GM21786 (cell line): ENCODE measurements around the gene SMIM21.

ENCODE experiments used
- ATAC-seq: cut with Tn5 transposase; IDR thresholded peaks from one replicate; pipeline ENCODE4 v1.9.1; 2021; ENCODE audit not compliant: unreplicated experiment

SMIM21 gene

DNA sequence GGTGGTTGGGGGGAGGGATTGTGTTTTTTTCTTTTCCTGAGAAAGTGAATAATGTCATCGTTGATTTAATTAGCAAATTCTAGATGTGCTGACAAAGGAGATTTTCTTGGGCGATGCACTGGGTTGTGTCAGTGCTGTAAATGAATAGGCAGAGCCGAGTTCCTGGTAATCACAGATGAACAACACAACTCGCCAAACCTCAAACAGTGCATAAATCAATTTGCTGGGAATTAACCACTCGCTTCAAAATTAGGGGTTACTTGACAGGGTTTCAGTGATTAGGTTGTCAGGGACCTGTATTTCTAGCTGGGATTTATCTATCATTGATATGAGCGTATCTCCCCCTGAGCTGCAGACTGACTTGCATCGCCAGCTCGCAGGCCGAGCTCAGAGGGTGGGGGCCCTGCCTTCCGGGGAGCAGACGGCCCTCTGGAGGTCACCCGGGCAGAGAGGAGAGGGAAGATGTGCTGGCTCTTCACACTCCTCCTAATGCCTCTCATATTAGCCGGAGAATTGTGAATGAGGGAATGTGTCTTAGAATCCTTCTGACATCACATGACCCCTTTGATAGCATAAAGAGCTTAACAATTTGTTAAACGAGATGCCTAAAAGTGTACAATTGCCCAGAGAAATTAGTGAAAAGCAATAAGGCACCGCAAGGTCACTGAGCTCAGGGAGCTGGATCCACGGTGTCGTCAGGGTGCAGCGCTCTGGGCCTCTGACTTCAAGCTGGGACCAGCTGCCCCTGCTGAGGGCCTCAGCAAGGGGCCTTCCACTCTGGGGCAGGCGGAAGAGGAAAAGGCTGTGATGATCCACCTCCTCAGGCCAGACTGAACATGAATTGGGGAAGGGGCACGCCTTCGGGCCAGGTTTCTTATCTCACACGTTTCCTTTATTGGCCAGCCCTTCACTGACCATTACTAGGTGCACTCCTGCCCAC lies 48.9 kb downstream of the SMIM21 start:
- ATAC-seq, result no peak

DNA sequence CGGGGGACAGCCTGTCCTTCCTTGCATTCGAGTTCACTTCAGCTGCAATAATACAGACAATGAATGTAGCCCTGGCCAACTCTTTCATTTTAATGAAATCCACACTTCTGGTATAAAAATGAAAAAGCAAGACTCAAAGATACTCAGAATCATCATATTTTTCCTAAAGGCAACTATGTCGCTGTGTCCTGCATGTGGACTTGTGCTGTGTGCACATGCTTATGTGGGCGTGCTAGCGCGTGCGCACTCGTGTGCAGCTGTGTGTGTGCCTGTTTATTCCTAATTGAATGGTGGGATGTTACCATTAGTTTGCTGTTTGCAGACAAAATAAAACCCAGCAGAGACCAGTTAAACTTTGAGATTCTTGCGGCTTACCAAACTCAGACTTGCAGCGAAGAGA lies 49.6 kb downstream of the SMIM21 start:
- ATAC-seq, result no peak

DNA sequence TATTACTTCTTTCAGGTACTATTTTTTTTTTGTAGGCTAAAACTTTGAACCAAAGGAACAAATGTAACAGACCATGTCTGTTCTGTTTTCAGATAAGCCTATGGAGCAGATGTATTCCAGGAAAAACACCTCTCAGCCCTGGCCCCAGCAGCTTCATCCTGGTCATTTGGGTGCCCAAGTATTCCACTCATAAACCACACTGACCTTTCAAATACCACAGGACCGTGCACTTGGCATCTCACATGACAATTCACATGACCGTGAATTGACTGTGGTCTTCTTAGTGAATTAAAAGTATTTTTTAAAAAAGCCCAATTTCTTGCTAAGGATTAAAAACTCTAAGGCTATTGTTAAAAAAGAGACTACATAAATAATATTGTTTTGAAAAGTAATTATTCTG lies 50.2 kb downstream of the SMIM21 start:
- ATAC-seq, result no peak

DNA sequence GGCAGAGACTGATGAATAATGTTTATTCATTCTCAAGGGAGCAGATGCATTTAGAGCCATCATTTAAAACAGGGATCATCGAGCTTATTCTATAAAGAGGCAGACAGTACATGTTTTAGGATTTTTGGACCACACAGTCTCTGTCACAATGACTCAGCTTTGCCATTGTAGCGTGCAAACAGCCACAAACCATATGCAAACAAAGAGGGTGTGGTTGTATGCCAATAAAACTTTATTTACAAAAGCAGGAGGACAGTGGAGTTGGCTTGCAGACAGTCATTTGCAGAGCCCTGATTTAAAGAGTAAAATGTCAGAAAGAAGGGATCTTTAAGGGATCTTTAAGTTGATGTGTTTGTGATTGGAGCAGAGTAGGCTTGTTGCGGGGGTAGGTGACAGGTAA lies 51.5 kb downstream of the SMIM21 start:
- ATAC-seq, result no peak

DNA sequence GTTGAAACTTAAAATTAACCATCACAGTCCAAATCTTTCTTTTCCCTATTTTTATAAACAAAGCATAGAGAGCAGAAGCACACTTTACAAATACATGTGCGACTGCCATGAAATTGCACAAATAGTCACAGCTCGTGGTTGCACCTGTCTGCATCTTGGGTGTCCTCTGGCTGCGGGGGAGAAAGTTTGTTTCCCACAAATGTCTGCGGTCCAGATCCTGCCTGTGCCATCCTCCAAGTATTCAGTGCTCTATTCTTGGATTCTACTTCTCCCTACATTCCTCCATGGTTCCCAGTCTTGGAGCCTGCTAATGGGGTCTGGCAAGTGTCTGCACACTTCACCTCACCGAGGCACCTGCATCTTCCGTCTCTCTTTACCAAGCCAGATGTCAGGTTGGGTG lies 52.2 kb downstream of the SMIM21 start:
- ATAC-seq, result no peak

DNA sequence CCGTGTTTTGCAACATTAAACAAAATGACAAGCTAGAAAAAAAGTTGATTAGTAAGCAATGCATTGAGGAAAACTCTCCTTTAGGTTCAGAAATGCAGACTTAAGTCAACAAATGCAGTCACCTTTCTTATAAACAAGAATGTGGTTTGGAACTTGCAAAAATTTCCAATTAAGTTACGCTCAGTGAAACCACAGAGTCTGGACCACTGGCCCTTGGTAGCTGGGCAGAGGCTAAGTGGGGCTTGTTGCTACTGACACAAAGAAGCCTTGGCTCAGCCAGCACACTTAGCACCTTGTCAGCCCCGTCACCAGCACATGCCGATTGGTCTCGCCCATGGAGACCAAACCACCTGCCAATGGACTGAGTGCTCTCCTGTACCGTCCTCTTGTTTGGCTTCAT lies 53.0 kb downstream of the SMIM21 start:
- ATAC-seq, result no peak

DNA sequence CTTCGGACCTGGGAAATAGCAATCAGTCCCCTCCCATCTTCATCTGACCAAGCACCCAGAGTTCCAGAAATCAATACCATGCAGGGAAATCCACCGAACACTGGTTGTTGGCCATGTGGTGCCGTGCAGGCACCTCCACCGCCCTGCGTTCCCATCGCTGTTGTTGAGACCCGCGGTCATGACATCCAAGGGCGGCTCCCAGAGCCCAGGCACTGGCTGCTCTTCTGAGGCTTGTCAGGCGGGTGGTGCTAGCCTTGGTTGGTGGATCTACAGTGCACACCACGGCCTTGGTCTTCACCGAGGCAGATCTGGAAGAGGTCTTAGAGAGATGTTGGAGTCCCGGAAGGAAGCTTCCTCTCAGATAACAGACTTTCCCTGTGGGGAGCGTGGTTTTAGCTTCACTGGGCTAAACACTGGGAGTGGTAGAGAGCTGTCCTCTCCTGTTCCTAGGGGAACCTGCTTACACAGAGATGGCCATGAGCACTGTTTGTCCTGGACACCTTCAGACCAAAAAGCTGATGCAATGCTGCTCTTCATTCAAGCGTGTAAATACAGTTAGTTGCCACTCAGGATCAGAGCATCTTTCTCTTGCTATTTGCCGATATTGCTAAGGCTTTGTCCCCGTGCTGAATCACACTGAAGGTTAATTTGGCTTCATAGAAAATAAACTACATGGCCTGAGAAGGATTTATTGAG lies 58.3 kb downstream of the SMIM21 start:
- ATAC-seq, result no peak

DNA sequence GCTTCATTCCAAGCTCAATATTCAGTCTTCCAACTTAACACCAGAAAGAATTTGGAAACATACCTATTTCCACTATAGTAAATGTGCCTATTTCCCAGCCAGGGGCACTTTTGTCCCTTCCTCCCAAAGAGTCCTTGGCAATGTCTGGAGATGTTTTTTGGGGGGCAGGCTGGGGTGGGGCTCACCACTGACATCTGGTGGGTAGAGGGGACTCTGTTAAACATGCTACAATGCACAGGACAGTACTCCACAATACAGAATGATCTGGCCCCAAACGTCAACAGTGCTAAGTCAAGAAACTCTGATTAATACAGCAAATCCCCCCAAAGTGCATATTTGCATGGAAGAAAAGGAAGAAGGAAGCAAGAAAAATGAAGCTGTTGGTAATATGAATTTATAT lies 61.7 kb downstream of the SMIM21 start:
- no peak for ATAC-seq

DNA sequence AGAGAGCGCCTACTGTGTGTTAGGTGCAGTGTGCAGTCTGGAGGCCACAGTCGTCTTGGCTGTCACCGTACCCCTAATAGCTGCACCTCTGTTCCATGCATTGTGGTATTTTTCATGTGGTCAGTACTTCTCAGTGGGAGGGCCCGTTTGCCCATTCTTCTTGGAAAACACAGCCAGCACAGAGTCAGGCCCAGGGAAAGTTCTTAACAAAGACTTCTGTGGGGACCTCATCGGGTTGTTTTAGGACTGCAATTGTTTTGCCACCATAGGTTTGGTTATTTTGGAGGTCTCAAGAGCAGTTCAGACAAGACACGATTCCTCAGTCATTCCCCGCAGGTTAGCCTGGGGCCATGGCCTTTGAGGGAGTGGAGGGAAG lies 62.3 kb downstream of the SMIM21 start:
- ATAC-seq, result no peak

DNA sequence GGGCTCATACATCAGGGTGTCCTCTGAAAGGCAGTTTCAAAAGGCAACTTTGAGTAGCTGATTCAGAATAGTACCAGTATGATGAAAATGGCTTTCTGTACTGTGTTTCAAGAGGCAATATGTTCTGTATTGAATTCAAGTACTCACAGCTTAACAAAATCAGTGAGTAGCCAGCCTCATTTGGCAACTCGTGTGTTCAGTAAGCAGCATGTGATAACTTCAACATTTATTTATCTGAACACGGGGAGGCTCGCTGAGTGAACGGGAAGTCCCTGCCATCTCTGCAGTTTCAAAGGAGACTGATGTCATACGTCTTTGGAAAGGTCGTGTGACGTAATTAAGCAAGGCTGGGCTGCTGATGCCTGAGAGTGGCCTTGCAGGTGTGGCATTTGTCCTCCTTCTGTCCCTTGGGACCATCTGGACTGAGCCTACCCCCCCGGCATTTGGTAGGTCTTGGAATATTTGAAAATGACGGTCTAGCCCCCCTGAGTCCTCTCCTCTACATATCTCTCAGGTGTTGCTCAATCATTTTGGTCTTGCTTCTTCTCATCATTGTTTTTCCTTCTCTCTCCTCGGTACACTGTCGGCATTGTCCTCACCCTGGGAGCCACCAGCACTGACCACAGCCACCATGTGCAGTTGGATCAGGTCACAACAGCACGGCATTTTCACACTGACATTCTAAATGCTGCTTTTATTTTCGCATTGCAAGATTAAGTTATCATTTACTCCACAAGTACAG lies 62.8 kb downstream of the SMIM21 start:
- ATAC-seq, result no peak

DNA sequence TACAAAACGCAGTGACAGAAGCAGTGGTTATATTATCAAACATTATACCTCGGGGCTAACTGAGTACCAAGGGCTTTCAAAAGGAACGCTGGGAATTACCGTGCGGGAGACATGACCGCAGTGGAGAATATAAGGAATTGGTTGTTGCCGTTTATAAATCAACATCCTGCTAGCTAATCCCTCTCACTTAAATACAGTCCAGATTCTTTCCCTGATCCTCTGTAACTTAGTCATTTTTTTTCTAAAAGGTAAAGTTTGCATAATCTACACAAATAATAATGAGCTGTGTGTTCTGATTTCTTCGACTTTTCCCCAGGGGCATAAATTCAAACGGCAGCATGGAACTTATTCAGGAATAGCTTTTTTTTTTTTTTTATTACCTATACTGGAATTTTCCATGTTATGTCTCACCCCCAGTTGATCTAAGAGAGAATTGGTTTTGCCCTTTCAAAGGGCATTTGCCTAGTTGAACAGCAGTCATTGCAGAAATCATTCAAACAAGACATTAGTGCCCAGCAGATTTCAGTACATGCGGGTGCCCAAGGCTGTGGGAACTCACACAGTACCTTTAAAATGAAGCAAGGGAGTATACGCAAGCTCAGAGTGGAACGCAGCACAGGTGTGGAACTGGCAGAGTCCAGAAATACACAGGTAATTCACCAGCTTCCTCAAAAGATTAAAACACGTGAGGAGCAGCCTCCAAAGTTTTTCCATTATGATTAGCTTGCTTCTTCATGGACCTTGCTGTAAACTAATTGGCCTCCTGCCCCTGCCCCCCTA lies 63.9 kb downstream of the SMIM21 start:
- no peak for ATAC-seq

DNA sequence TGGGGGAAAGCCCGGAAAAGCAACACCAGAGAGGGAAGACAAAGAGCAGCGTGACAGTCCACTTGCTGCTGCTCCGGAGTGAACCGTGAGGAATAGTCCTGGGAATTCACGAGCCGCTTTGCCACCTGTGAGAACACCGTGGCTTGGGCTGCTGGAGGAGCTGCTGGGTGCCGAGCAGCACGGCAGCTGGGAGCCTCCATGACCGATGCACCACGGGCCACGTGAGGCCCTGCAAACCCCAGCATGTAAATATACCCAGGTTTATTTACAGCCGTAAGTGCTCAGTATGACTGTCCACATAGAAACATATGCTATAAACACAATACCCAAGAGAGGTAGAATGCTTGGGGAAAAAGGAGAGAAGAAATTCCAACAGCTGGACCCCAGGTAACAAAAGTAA lies 65.1 kb downstream of the SMIM21 start:
- no peak for ATAC-seq

DNA sequence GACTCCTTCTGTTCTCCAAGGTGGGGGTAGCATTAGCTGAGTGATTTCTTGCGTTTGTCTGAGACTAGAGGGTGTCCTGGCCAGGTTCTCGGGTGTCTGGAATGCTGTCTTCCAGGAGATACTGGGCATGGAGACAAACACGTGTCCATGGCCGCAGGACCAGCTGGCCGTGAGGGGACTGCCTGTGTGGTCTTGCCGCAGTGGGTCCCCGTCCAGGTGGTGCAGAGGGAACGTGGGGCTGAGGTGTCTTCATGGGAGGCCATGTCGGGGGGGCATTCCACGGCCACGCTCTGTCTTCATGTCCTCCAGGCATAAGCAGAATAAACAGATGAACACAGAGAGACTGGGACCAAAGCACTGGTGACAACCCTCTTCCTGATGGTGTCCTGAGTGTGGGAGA lies 66.6 kb downstream of the SMIM21 start:
- ATAC-seq, result no peak

DNA sequence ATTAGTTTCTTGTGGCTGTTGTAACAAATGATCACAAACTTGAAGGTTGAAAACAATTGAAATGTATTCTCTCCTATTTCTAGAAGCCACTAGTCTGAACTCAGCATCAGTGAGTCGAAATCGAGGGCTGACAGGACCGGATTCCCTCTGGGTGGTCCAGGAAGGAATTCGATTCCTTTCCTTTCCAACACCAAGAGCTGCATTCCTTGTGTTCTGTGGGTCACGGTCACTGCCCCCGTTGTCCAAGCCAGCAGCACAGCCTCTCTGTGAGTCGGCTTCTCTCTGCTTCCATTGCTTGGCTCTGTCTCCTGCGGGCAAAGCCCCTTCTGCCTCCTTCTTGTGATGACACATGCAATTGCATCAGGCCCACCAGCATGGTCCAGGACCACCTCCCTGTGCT lies 67.3 kb downstream of the SMIM21 start:
- no peak for ATAC-seq
